ENCODE data around the gene SRGAP2B.
"Not testable (repeated sequence)": the region's sequence is repeated elsewhere in the genome, so short reads cannot be mapped to it uniquely, and the experiment has no call there.

The SRGAP2B gene

GRCh38 chr1:144938627-144939026 is 156.5 kb downstream of the SRGAP2B start:
- not testable (repeated sequence) for DNase-seq

GRCh38 chr1:144936186-144936732 is 158.9 kb downstream of the SRGAP2B start:
- DNase-seq = not testable (repeated sequence)

GRCh38 chr1:144935310-144935709 is 159.8 kb downstream of the SRGAP2B start:
- DNase-seq = not testable (repeated sequence)

- DNase-seq = not testable (repeated sequence)
These were observed 162.1 kb downstream of the SRGAP2B start for GRCh38 chr1:144933014-144933413.

GRCh38 chr1:144932153-144932552 is 163.0 kb downstream of the SRGAP2B start:
- DNase-seq = not testable (repeated sequence)

- not testable (repeated sequence) for DNase-seq
These were observed 163.6 kb downstream of the SRGAP2B start for GRCh38 chr1:144931553-144931952.

- DNase-seq = not testable (repeated sequence)
These were observed 164.9 kb downstream of the SRGAP2B start for GRCh38 chr1:144930085-144930777.

GRCh38 chr1:144927292-144927691 is 167.8 kb downstream of the SRGAP2B start:
- not testable (repeated sequence) for DNase-seq

GRCh38 chr1:144923640-144924039 is 171.5 kb downstream of the SRGAP2B start:
- not testable (repeated sequence) for DNase-seq

GRCh38 chr1:144922785-144923184 is 172.3 kb downstream of the SRGAP2B start:
- not testable (repeated sequence) for DNase-seq

- DNase-seq = not testable (repeated sequence)
These were observed 176.0 kb downstream of the SRGAP2B start for GRCh38 chr1:144919106-144919505.

GRCh38 chr1:144918027-144918603 is 177.0 kb downstream of the SRGAP2B start:
- not testable (repeated sequence) for DNase-seq

- DNase-seq = not testable (repeated sequence)
These were observed 177.7 kb downstream of the SRGAP2B start for GRCh38 chr1:144917154-144918026.

GRCh38 chr1:144913977-144914734 is 181.0 kb downstream of the SRGAP2B start:
- not testable (repeated sequence) for DNase-seq

GRCh38 chr1:144913458-144913857 is 181.7 kb downstream of the SRGAP2B start:
- DNase-seq = not testable (repeated sequence)

- not testable (repeated sequence) for DNase-seq
These were observed 184.4 kb downstream of the SRGAP2B start for GRCh38 chr1:144910729-144911128.

- not testable (repeated sequence) for DNase-seq
These were observed 194.3 kb downstream of the SRGAP2B start for GRCh38 chr1:144900841-144901240.

GRCh38 chr1:144894454-144895201 is 200.5 kb downstream of the SRGAP2B start:
- not testable (repeated sequence) for DNase-seq

GRCh38 chr1:144893710-144894438 is 201.3 kb downstream of the SRGAP2B start:
- DNase-seq = not testable (repeated sequence)

GRCh38 chr1:144893062-144893461 is 202.1 kb downstream of the SRGAP2B start:
- DNase-seq = not testable (repeated sequence)
